ENCODE data around the gene ACY1.

ACY1 gene

DNA sequence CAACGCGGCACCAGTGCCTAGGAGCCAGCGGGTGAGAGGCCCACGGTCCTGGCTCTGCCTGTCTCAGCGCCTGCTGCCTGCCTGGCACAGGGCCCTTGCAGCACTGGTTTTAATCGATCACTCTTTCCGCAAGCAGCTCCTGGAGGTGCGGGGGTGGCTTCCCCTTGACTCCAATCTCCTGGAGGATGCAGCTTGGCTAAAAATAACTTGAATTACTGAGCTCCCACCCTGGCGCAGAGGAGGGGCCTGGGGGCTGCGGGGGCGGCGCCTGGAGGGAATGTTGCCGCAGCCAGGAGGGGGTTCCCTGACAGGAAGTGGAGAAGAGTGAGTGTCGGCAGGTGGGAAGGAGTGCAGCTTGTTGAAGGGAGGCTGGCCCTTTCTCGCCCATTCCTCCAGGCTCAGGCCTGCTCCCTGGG, 22.2 kb downstream of the ACY1 start:
- no peak overlapping the region for H3K4me3 ChIP-seq (ENCODE audit: low read depth, low read length)
- H3K27me3 ChIP-seq (replicated peaks), result no peaks in the 10 kb centered on the region
- TF ChIP-seq, protein P1, sequence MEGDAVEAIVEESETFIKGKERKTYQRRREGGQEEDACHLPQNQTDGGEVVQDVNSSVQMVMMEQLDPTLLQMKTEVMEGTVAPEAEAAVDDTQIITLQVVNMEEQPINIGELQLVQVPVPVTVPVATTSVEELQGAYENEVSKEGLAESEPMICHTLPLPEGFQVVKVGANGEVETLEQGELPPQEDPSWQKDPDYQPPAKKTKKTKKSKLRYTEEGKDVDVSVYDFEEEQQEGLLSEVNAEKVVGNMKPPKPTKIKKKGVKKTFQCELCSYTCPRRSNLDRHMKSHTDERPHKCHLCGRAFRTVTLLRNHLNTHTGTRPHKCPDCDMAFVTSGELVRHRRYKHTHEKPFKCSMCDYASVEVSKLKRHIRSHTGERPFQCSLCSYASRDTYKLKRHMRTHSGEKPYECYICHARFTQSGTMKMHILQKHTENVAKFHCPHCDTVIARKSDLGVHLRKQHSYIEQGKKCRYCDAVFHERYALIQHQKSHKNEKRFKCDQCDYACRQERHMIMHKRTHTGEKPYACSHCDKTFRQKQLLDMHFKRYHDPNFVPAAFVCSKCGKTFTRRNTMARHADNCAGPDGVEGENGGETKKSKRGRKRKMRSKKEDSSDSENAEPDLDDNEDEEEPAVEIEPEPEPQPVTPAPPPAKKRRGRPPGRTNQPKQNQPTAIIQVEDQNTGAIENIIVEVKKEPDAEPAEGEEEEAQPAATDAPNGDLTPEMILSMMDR (IDR thresholded peaks at IDR 0.05; ENCODE audit: low read depth, low read length, missing control alignments), result no peak
- H3K36me3 ChIP-seq (replicated peaks), result no peaks in the 10 kb centered on the region
- in situ Hi-C loops (cut with HindIII; ENCODE audit: low pct_ligation_motif_present, low sequenced_read_pairs), result no loop called here
- no peak overlapping the region for H3K27ac ChIP-seq
- DNase-seq, result peak; percentile 28

DNA sequence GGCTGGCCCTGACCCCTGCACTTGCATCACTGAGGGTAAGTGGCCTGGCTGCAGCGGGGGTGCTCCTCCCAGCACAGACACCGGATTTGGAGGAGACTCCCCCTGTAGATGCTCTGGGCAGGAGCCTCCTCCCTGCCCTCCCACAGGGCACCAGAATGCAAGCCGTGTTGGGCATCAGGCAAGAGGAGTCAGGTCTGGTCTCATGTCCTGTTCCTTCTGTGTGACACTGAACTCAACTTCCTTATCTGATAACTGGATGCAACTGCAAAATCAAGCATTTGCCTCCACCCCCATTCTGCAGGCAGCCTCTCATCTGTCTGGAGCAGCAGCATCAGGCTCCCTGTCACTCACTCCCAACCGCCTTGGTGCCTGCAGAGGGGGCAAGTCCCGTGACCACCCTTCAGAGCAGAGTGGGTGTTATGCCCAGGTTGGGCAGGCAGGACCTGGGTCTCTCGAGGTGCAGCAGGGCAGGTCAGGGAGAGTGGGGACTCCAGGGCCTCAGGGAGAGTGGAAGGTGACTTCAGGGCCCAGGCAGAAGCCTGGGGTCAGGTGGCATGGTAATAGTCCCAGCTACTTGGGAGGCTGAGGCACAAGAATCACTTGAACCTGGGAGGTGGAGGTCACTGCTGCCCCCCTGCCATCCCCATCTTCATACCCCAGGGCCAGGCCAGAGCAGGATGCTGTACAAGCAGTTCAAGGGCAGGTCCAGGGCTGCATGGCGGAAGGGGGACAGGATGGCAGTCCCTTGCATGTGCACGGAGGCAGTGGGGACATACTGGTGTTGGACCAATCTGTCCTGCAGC, 22.9 kb downstream of the ACY1 start:
- H3K27me3 ChIP-seq (replicated peaks), result no peaks in the 10 kb centered on the region
- no peaks in the 10 kb centered on the region for H3K36me3 ChIP-seq (replicated peaks)
- in situ Hi-C loops (cut with HindIII; ENCODE audit: low pct_ligation_motif_present, low sequenced_read_pairs), result no loop called here
- no peak overlapping the region for H3K4me3 ChIP-seq (ENCODE audit: low read depth, low read length)
- H3K27ac ChIP-seq, result no peak overlapping the region
- DNase-seq, result no peak
- TF ChIP-seq, protein P1 (IDR thresholded peaks at IDR 0.05; ENCODE audit: low read depth, low read length, missing control alignments), result no peak

DNA sequence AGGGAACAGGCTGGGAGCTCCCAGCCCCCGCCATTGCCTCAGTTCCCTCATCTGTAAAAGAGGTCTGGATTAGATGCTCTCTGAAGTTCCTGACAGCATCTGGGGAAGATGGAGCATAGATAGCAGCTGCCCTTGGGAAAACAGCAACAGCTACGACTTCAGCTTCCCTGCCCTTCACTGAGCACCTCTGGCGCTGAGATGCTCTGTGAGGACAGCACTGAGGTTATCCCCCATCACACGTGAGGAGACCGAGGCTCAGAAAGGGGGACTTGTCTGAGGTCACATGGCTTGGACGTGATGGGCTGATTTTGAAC, 23.4 kb downstream of the ACY1 start:
- H3K4me3 ChIP-seq (ENCODE audit: low read depth, low read length), result no peak overlapping the region
- no peaks in the 10 kb centered on the region for H3K27me3 ChIP-seq (replicated peaks)
- TF ChIP-seq, protein P1 (IDR thresholded peaks at IDR 0.05; ENCODE audit: low read depth, low read length, missing control alignments), result no peak
- in situ Hi-C loops (cut with HindIII; ENCODE audit: low pct_ligation_motif_present, low sequenced_read_pairs), result no loop called here
- no peaks in the 10 kb centered on the region for H3K36me3 ChIP-seq (replicated peaks)
- no peak overlapping the region for H3K27ac ChIP-seq
- no peak for DNase-seq

DNA sequence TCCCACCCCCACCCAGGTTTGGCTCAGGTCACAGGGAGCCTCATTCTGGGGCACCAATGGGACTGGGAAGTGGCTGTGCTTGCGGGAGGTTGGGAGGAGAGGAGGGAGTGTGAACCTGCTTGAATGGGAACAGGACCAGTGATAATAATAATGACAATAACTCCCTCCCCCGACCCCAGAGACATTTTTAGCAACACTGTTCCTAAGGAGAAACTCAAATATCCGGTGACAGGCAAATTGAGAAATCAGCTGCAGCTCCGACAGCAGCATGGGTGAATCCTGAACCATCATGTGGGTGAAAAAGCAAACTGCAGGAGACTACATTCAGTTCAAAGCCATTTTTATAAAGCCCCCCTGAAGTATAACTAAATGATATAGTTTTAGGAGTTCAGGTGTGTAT, 24.0 kb downstream of the ACY1 start:
- Histone ChIP-seq H3K27me3 (replicated peaks) (no peaks in the 10 kb centered on the region), H3K36me3 (replicated peaks) (no peaks in the 10 kb centered on the region), H3K4me3 (ENCODE audit: low read depth, low read length) (no peak overlapping the region), H3K27ac (no peak overlapping the region)
- in situ Hi-C loops (cut with HindIII; ENCODE audit: low pct_ligation_motif_present, low sequenced_read_pairs), result no loop called here
- TF ChIP-seq, protein P1 (IDR thresholded peaks at IDR 0.05; ENCODE audit: low read depth, low read length, missing control alignments), result no peak
- DNase-seq, result no peak

DNA sequence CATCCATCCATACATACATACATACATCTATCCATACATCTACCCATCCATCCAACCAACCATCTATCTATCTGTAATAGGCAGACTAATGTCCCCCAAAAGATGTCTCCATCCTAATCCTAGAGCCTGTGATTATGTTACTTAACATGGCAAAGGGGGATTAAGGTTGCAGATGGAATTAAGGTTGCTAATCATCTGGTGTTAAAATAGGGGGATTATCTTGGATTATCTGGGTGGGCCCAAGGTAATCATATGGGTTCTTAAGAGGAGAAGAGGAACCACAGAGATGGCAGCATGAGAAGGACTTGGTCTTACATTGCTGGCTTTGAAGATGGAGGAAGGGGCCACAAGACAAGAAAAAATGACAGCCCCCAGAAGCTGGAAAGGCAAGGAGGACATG, 27.1 kb downstream of the ACY1 start:
- TF ChIP-seq, protein P1 (IDR thresholded peaks at IDR 0.05; ENCODE audit: low read depth, low read length, missing control alignments), result no peak
- Histone ChIP-seq H3K27me3 (replicated peaks) (no peaks in the 10 kb centered on the region), H3K27ac (no peak overlapping the region), H3K4me3 (ENCODE audit: low read depth, low read length) (no peak overlapping the region), H3K36me3 (replicated peaks) (no peaks in the 10 kb centered on the region)
- DNase-seq, result no peak
- in situ Hi-C loops (cut with HindIII; ENCODE audit: low pct_ligation_motif_present, low sequenced_read_pairs), result no loop called here

DNA sequence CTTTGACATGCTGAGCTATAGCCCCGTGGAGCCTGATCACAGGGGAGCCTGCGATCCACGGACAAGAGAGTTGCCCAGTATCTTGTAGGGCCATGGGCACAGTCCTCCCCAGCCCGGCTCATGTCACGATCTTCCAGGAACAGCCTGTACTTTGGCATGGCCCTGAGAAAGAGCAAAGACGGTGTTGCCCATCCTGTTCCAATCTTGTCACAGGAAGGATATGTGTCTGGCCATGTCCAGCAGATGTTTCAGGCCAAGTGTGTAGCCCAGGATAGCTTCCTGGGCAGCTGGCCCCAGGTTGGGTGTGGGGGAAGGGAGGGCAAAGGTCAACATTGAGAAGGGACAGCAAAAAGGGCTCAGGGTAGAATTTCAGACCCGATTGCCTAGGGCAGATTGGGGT, 29.4 kb downstream of the ACY1 start:
- H3K4me3 ChIP-seq (ENCODE audit: low read depth, low read length), result no peak overlapping the region
- in situ Hi-C loops (cut with HindIII; ENCODE audit: low pct_ligation_motif_present, low sequenced_read_pairs), result no loop called here

More for the DNA sequence above, 29.4 kb downstream of the ACY1 start:
- TF ChIP-seq, protein P1 (IDR thresholded peaks at IDR 0.05; ENCODE audit: low read depth, low read length, missing control alignments), result no peak
- no peak overlapping the region for H3K27ac ChIP-seq
- no peaks in the 10 kb centered on the region for H3K36me3 ChIP-seq (replicated peaks)
- H3K27me3 ChIP-seq (replicated peaks), result no peaks in the 10 kb centered on the region
- DNase-seq, result no peak
